HUES64 (cell line): ENCODE data around the gene HIVEP3. TPM values are rescaled to one million over a fixed set of nuclear protein-coding genes. Genes with fewer than 3 reads are reported as not detected.
"Not testable (repeated sequence)": the region's sequence is repeated elsewhere in the genome, so short reads cannot be mapped to it uniquely, and the experiment has no call there.

ENCODE experiments used
- H3K27ac ChIP-seq: 2 replicates; pipeline ENCODE4 v1.7.0; 2013; ENCODE audit warnings: low read depth, low read length, inconsistent platforms
- H3K27me3 ChIP-seq: 2 replicates; pipeline ENCODE4 v1.6.1; 2013; ENCODE audit warnings: mild to moderate bottlenecking, low read length; ENCODE audit not compliant: insufficient read depth
- H3K36me3 ChIP-seq: 2 replicates; pipeline ENCODE4 v1.6.1; 2013; ENCODE audit warnings: mild to moderate bottlenecking, low read length; ENCODE audit not compliant: insufficient read depth
- H3K4me1 ChIP-seq: 2 replicates; pipeline ENCODE4 v1.6.1; 2013; ENCODE audit warnings: mild to moderate bottlenecking, low read length, moderate library complexity; ENCODE audit not compliant: insufficient read depth
- H3K4me3 ChIP-seq: 2 replicates; pipeline ENCODE4 v1.5.1; 2013; ENCODE audit warnings: mild to moderate bottlenecking, low read length, moderate library complexity
- H3K9ac ChIP-seq: 2 replicates; pipeline ENCODE4 v1.6.1; 2013; ENCODE audit warnings: mild to moderate bottlenecking, low read depth, low read length
- H3K9me3 ChIP-seq: 2 replicates; pipeline ENCODE4 v1.6.1; 2013; ENCODE audit warnings: low read depth, low read length; ENCODE audit not compliant: insufficient read depth
- WGBS: fragments of 150-250, 120-280 bp; methylation state at CpG from one replicate; pipeline ENCODE4 v1.1.7; 2013; ENCODE audit warnings: missing lambda C conversion rate; 5-methylcytosine and 5-hydroxymethylcytosine counted together
- polyA plus RNA-seq, 2 experiments: library from polyadenylated mRNA; stranded (reverse); fragments of 50-300 nt; gene quantifications; one replicate each; pipeline ENCODE4 v1.2.3, GENCODE V29; 2013

The HIVEP3 gene
- polyA plus RNA-seq (2013, experiment 1 of 2) = 0.40 TPM
- 0.38 TPM for polyA plus RNA-seq (2013, experiment 2 of 2)

DNA sequence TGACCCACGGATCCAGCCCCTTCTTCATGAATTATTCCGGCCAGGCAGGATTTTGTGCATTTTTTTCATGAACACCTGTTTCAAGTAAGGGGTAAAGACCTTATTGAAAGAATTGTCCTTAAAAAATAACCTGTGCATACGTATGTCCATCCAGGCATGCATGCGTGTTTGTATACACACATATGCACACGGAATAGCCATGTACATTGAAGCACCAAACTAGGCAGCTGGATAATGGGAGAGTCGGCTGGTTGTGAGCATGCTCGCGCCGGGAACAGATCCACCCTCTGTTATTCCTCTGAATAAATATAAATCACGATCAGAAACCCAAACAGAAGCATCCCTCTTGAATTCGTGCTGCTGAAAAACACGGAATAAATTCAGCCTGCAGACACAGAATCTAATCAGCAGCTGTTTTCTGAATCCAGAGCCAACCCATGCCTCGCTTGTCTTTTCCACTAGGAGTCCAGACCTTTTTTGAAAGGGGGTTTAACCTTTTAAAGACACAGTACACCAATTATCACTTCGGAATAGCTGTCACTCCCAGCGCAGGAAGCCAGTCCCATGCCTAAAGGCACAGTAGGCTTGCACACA lies at the start of gene HIVEP3:
TSS of gene HIVEP3 (minus strand) at position 473 of the 594 bp plus-strand sequence.
- WGBS = 6% methylated on average over 15 of the region's 15 CpGs

GRCh38 chr1:41964400-41964799 lies 45.7 kb upstream of the HIVEP3 start:
- no peak overlapping the region for H3K4me3 ChIP-seq
- no peaks in the 10 kb centered on the region for H3K27me3 ChIP-seq
- H3K4me1 ChIP-seq = no peaks in the 10 kb centered on the region
- no peak overlapping the region for H3K9ac ChIP-seq
- no peak overlapping the region for H3K27ac ChIP-seq
- 91% methylated on average over 3 of the region's 3 CpGs for WGBS
- no peaks in the 10 kb centered on the region for H3K36me3 ChIP-seq
- H3K9me3 ChIP-seq = no peaks in the 10 kb centered on the region

More for the DNA sequence above, at the start of gene HIVEP3:
- Histone ChIP-seq H3K27me3 (peaks cover 47% of the 10 kb centered on the region), H3K4me3 (peak within 1 kb of the TSS; percentile 62), H3K9me3 (no peaks in the 10 kb centered on the region), H3K4me1 (peaks cover 31% of the 10 kb centered on the region), H3K36me3 (no peaks in the 10 kb centered on the region), H3K27ac (no peak within 1 kb of the TSS), H3K9ac (peak within 1 kb of the TSS; percentile 43; the same call in 1 of the 2 replicates)

- WGBS = 94% methylated on average over 6 of the region's 6 CpGs
- no peaks in the 10 kb centered on the region for H3K9me3 ChIP-seq
- no peak overlapping the region for H3K4me3 ChIP-seq
- no peak overlapping the region for H3K9ac ChIP-seq
- no peaks in the 10 kb centered on the region for H3K4me1 ChIP-seq
- no peak overlapping the region for H3K27ac ChIP-seq
- no peaks in the 10 kb centered on the region for H3K27me3 ChIP-seq
- no peaks in the 10 kb centered on the region for H3K36me3 ChIP-seq
These were observed 44.9 kb upstream of the HIVEP3 start for GRCh38 chr1:41963636-41964035.

- Histone ChIP-seq H3K4me3 (no peak overlapping the region), H3K27ac (no peak overlapping the region), H3K9ac (no peak overlapping the region), H3K36me3 (no peaks in the 10 kb centered on the region), H3K9me3 (no peaks in the 10 kb centered on the region), H3K27me3 (no peaks in the 10 kb centered on the region), H3K4me1 (peaks cover 33% of the 10 kb centered on the region)
- 94% methylated on average over 6 of the region's 6 CpGs for WGBS
These were observed 39.4 kb upstream of the HIVEP3 start for GRCh38 chr1:41958015-41958673.

DNA sequence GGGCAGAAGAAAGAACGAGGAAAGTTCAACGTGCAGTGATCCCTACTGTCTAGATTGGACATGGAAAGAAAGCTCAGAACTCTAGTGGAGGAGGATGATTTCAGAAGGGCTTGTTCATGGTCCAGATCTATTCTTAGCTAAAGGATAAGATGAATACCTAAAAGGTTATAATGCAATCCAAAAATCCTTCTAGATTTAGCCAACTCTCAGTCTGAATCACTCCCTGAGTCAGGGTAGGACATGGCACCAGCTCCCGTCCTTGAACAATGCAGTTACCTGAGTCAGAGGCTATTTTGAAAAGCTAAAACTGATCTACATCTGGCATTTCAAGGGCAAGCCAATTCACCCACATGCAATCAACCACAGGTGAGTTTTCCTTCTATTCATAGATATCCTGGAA lies 38.8 kb upstream of the HIVEP3 start:
- Histone ChIP-seq H3K4me1 (peaks cover 33% of the 10 kb centered on the region), H3K27ac (no peak overlapping the region), H3K27me3 (no peaks in the 10 kb centered on the region), H3K36me3 (no peaks in the 10 kb centered on the region), H3K9me3 (no peaks in the 10 kb centered on the region), H3K4me3 (no peak overlapping the region), H3K9ac (no peak overlapping the region)
- WGBS = 92% methylated on average over 3 of the region's 3 CpGs

GRCh38 chr1:41955461-41956159 lies 36.9 kb upstream of the HIVEP3 start:
- Histone ChIP-seq H3K27me3 (no peaks in the 10 kb centered on the region), H3K9ac (no peak overlapping the region), H3K36me3 (no peaks in the 10 kb centered on the region), H3K27ac (no peak overlapping the region), H3K4me3 (no peak overlapping the region), H3K9me3 (no peaks in the 10 kb centered on the region), H3K4me1 (peaks cover 33% of the 10 kb centered on the region)
- WGBS = 68% methylated on average over 9 of the region's 9 CpGs

DNA sequence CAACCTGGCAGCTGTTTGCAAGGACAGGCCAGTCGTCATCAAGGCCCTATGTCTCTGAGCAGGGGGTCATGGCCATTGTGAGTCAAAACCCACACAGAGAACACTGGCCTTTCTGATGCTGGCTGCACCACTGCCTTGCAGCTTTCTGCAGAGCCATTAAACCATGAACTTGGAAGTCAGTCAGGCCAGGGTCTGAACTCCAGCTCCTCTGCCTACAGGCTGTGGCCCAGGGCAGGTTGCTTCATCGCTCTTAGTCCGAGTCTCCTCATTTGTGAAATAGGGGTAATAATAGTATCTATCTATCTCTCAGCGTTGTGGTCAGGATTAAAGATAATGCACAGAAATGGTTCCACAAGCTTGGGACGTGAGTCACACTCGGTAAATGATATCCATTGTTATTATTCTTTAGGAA lies 35.8 kb upstream of the HIVEP3 start:
- Histone ChIP-seq H3K9ac (no peak overlapping the region), H3K4me3 (no peak overlapping the region), H3K9me3 (peaks cover 6% of the 10 kb centered on the region; the same call in 1 of the 2 replicates), H3K4me1 (peaks cover 33% of the 10 kb centered on the region), H3K36me3 (no peaks in the 10 kb centered on the region), H3K27ac (peak overlapping the region; percentile 48; the same call in 1 of the 2 replicates), H3K27me3 (no peaks in the 10 kb centered on the region)
- 77% methylated on average over 6 of the region's 6 CpGs for WGBS

DNA sequence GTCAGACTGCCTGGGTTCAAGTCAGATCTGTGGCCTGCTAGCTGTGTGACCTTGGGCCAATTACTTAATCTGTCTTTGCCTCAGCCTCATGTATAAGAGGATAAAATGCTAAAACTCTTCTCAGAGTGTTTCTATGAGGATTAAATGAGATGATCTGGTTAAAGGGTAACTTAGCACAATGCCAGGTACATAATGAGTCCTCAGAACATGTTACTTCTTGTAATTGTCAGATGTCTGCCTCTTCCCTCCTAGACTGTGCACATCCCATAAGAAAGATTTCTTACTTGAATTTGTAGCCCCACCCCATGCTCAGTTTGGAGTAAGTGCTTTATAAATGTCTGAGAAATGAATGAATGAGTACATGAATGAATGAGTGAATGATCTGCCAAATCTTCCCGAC lies 34.6 kb upstream of the HIVEP3 start:
- Histone ChIP-seq H3K27ac (no peak overlapping the region), H3K9ac (no peak overlapping the region), H3K4me3 (no peak overlapping the region), H3K27me3 (no peaks in the 10 kb centered on the region), H3K36me3 (no peaks in the 10 kb centered on the region), H3K4me1 (peaks cover 33% of the 10 kb centered on the region), H3K9me3 (peaks cover 10% of the 10 kb centered on the region; the same call in 1 of the 2 replicates)
- WGBS = no CpG with 5 or more reads among the region's 1 CpG

GRCh38 chr1:41952208-41952607 lies 33.5 kb upstream of the HIVEP3 start:
- H3K27ac ChIP-seq = no peak overlapping the region

DNA sequence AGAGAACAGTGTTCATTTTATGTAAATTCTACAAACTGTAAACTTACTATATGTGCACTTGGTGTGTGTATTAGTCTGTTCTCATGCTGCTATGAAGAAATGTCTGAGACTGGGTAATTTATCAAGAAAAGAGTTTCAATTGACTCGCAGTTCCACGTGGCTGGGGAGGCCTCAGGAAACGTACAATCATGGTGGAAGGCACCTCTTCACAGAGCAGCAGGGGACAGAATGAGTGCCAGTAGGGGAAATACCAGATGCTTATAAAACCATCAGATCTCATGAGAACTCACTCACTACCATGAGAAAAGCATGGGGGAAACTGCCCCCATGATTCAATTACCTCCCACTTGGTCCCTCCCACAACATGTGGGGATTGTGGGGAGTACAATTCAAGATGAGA lies 32.8 kb upstream of the HIVEP3 start:
- not testable (repeated sequence) for H3K9me3 ChIP-seq, H3K27ac ChIP-seq, H3K9ac ChIP-seq, H3K27me3 ChIP-seq, H3K4me3 ChIP-seq, H3K36me3 ChIP-seq
- 93% methylated on average over 3 of the region's 3 CpGs for WGBS
- H3K4me1 ChIP-seq = peaks cover 32% of the 10 kb centered on the region

More at GRCh38 chr1:41952208-41952607, 33.5 kb upstream of the HIVEP3 start:
- 93% methylated on average over 2 of the region's 2 CpGs for WGBS
- Histone ChIP-seq H3K27me3 (no peaks in the 10 kb centered on the region), H3K4me3 (no peak overlapping the region), H3K4me1 (peaks cover 33% of the 10 kb centered on the region), H3K9ac (no peak overlapping the region), H3K9me3 (peaks cover 10% of the 10 kb centered on the region; the same call in 1 of the 2 replicates), H3K36me3 (no peaks in the 10 kb centered on the region)

DNA sequence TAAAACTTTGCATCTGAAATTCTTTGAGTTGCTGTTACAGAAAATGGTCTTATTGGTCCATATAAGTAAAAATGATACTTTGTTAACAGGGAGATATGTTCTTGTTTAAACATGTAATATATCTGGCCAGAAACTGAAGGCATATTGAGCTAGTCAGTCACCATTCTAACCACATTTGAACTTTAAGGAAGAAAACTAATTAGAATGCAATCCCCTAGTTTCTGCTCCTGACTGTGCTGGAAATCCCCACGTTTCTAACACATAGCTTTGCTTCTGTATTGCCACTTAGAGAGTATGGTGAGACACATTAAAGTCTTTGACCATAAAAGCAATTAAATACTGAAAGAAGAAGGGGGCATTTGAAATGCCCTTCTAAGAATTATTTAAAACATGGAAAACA lies 32.1 kb upstream of the HIVEP3 start:
- H3K36me3 ChIP-seq = no peaks in the 10 kb centered on the region
- peaks cover 10% of the 10 kb centered on the region; the same call in 1 of the 2 replicates for H3K9me3 ChIP-seq
- WGBS = 60% methylated on average over 1 of the region's 1 CpG
- no peak overlapping the region for H3K27ac ChIP-seq
- no peak overlapping the region for H3K9ac ChIP-seq
- H3K4me1 ChIP-seq = peaks cover 25% of the 10 kb centered on the region
- no peak overlapping the region for H3K4me3 ChIP-seq
- no peaks in the 10 kb centered on the region for H3K27me3 ChIP-seq
